ENCODE results near the gene XYLT1. TPM values are rescaled to one million over a fixed set of nuclear protein-coding genes. Genes with fewer than 3 reads are reported as not detected.

Gene XYLT1
- total and polyA plus RNA-seq, 2 of the 8 experiments (the other 6 are each of a cell fraction or from before 2014, with no cell fraction given) = 6.6 to 25.4 TPM

GRCh38 chr16:17056666-17057065 is 414.1 kb downstream of the XYLT1 start:
- FAIRE-seq = no peak
- no peak overlapping the region for H3K4me2 ChIP-seq (ENCODE audit: insufficient read depth in 1 of 2, low read depth in 2 of 2, low read length in 2 of 2)
- H2BK5ac ChIP-seq (ENCODE audit: low read depth, low read length) = 0 out of 2 replicates have a peak overlapping the region, but pooled peaks have one; percentile 39
- no peak overlapping the region for H3K56ac ChIP-seq (replicated peaks; ENCODE audit: insufficient read length, low read depth, low read length)
- H2BK120ac ChIP-seq (replicated peaks; ENCODE audit: low read depth, low read length) = no peak overlapping the region
- H3K9me3 ChIP-seq (ENCODE audit: insufficient read depth in 2 of 2, low read depth in 1 of 2, low read length in 1 of 2) = no peaks in the 10 kb centered on the region
- H3K27me3 ChIP-seq (replicated peaks in 1 of 4; ENCODE audit: control insufficient read depth in 3 of 4, extremely low read depth in 1 of 4, insufficient read depth in 3 of 4, low read length in 3 of 4) = no peaks in the 10 kb centered on the region
- H3K4me1 ChIP-seq (replicated peaks in 1 of 4; ENCODE audit: control insufficient read depth in 3 of 4, insufficient read depth in 4 of 4, low read length in 3 of 4) = peaks cover 0 to 5% (median 2%) of the 10 kb centered on the region in 4 experiments; a peak in 1 of 7 replicates
- H3K27ac ChIP-seq (ENCODE audit: low read depth, low read length) = no peak overlapping the region
- no peak overlapping the region for H2BK15ac ChIP-seq (ENCODE audit: low read length)
- H4K5ac ChIP-seq (ENCODE audit: insufficient read length, low read depth, low read length) = no peak overlapping the region
- no peak overlapping the region for H2BK20ac ChIP-seq (ENCODE audit: low read length)
- no peaks in the 10 kb centered on the region for H3K36me3 ChIP-seq (ENCODE audit: control insufficient read depth in 2 of 4, insufficient read depth in 4 of 4, low read length in 3 of 4)
- no peak overlapping the region for H3K9ac ChIP-seq (replicated peaks in 1 of 4; ENCODE audit: extremely low read depth in 1 of 4, low read depth in 3 of 4, low read length in 3 of 4)
- ChIA-PET POLR2A (ENCODE audit: partially characterized antibody) (interaction anchor here (0.6 kb wide), 1 partner anchor 25 kb away, joined by 3 read pairs; no protein-coding TSS in a partner anchor), CTCF (ENCODE audit: partially characterized antibody) (interaction anchor here (1.0 to 1.5 kb wide), 2 partner anchors 9 to 13 kb away, joined by 4 read pairs; no protein-coding TSS in a partner anchor)
- DNase-seq (ENCODE audit: low read depth in 1 of 2, low spot score in 2 of 2) = no peak
- no peak overlapping the region for H2AFZ ChIP-seq (ENCODE audit: low read length)
- 89% methylated on average over 1 of the region's 1 CpG; no CpG with 5 or more reads in 1 of the 2 experiments for WGBS, 2 experiments (ENCODE audit: extremely low coverage in 1 of 2, insufficient coverage in 1 of 2, insufficient read length in 1 of 2, insufficient replicate concordance in 2 of 2, low coverage in 1 of 2, low lambda C conversion rate in 2 of 2, missing lambda C conversion rate in 1 of 2)
- no peaks in the 10 kb centered on the region for H4K20me1 ChIP-seq (replicated peaks in 1 of 2; ENCODE audit: control insufficient read depth in 1 of 2, insufficient read depth in 2 of 2, low read length in 2 of 2)
- no peaks in the 10 kb centered on the region for H3K79me1 ChIP-seq (ENCODE audit: low read depth, low read length)
- no peak overlapping the region for H3K23ac ChIP-seq (ENCODE audit: insufficient read length)
- H2AK5ac ChIP-seq (ENCODE audit: low read depth, low read length) = no peak overlapping the region
- H3K18ac ChIP-seq (ENCODE audit: extremely low read depth, low read length) = no peak overlapping the region; the same call in 1 of the 2 replicates
- no peak overlapping the region for H3K4ac ChIP-seq (replicated peaks; ENCODE audit: insufficient read length, low read depth, low read length)
- no peak overlapping the region for H3K4me3 ChIP-seq (ENCODE audit: extremely low read depth in 1 of 4, insufficient read depth in 2 of 4, low read depth in 3 of 4, low read length in 4 of 4)
- H4K91ac ChIP-seq (replicated peaks; ENCODE audit: insufficient read length, low read length) = no peak overlapping the region
- no peaks in the 10 kb centered on the region for H3K79me2 ChIP-seq (ENCODE audit: control insufficient read depth in 1 of 2, insufficient read depth in 2 of 2, low read length in 2 of 2)
- H3K23me2 ChIP-seq (ENCODE audit: low read depth, low read length) = no peaks in the 10 kb centered on the region
- H3K14ac ChIP-seq (ENCODE audit: insufficient read length) = no peak overlapping the region
- H2BK12ac ChIP-seq (ENCODE audit: low read depth, low read length) = 0 out of 2 replicates have a peak overlapping the region, but pooled peaks have one; percentile 3
- no peak overlapping the region for H4K8ac ChIP-seq (ENCODE audit: extremely low read depth, insufficient read depth, low read length)
- TF ChIP-seq SAP30 (IDR thresholded peaks at IDR 0.05; ENCODE audit: insufficient read depth, insufficient replicate concordance, low read length) (no peak), RBBP5 (IDR thresholded peaks at IDR 0.05; ENCODE audit: borderline replicate concordance, low read depth, low read length) (no peak), CTCF (IDR thresholded peaks at IDR 0.05; ENCODE audit: control extremely low read depth in 1 of 3, insufficient read depth in 1 of 3, low read depth in 1 of 3, low read length in 3 of 3) (no peak), POLR2A (IDR thresholded peaks at IDR 0.05; ENCODE audit: control extremely low read depth in 1 of 2, low read depth in 2 of 2, low read length in 2 of 2) (no peak), EGR1 (IDR thresholded peaks at IDR 0.05; ENCODE audit: borderline replicate concordance, low read depth, low read length) (no peak), ZNF274 (IDR thresholded peaks at IDR 0.05; ENCODE audit: borderline replicate concordance, extremely low read depth, low read length) (no peak), CHD2 (IDR thresholded peaks at IDR 0.05; ENCODE audit: low read length) (no peak), RFX5 (IDR thresholded peaks at IDR 0.05; ENCODE audit: borderline replicate concordance, low read depth, low read length) (no peak), PHF8 (conservative IDR thresholded peaks at IDR 0.05; ENCODE audit: low read depth, low read length) (no peak), CREB1 (IDR thresholded peaks at IDR 0.05) (no peak), CTBP2 (IDR thresholded peaks at IDR 0.05; ENCODE audit: borderline replicate concordance, insufficient read depth, insufficient read length, low read length) (no peak), MAFK (IDR thresholded peaks at IDR 0.05; ENCODE audit: low read depth, low read length) (no peak)

Measured in H1 (cell line).